IPS-18c (cell line): ENCODE results near the gene ULK3.
A peak's percentile ranks its signal among the peaks of the same experiment; 100 is the strongest.
"Not testable (repeated sequence)": the region's sequence is repeated elsewhere in the genome, so short reads cannot be mapped to it uniquely, and the experiment has no call there.

ENCODE experiments used
- H3K4me3 ChIP-seq: 2 replicates; pipeline ENCODE4 v1.7.0; 2013; ENCODE audit warnings: low read depth, mild to moderate bottlenecking, low read length, moderate library complexity; ENCODE audit not compliant: insufficient read depth
- H3K9me3 ChIP-seq: one replicate; pipeline ENCODE4 v1.6.1; 2013; ENCODE audit warnings: mild to moderate bottlenecking, low read length, moderate library complexity; ENCODE audit not compliant: control insufficient read depth, insufficient read depth

Gene ULK3

GRCh38 chr15:74842581-74843444, at the start of gene ULK3:
TSS of gene ULK3 (minus strand) at chr15:74843156. CDS start at chr15:74843105, 51 bp downstream.
- Histone ChIP-seq H3K4me3 (peak within 1 kb of the TSS; percentile 86), H3K9me3 (no peaks in the 10 kb centered on the region)

- Histone ChIP-seq H3K4me3 (no peak overlapping the region), H3K9me3 (no peaks in the 10 kb centered on the region)
Measured at GRCh38 chr15:74892313-74892712, 49.4 kb upstream of the ULK3 start.

- Histone ChIP-seq H3K9me3 (no peaks in the 10 kb centered on the region), H3K4me3 (no peak overlapping the region)
Measured at GRCh38 chr15:74891469-74891868, 48.5 kb upstream of the ULK3 start.

GRCh38 chr15:74890665-74890960, 47.7 kb upstream of the ULK3 start:
- no peaks in the 10 kb centered on the region for H3K9me3 ChIP-seq
- H3K4me3 ChIP-seq, result peak overlapping the region; percentile 92

GRCh38 chr15:74889883-74890664, 47.1 kb upstream of the ULK3 start, which contains the start of gene MPI:
TSS of gene MPI (plus strand) at chr15:74890042. CDS start at chr15:74890074, 32 bp downstream.
- no peaks in the 10 kb centered on the region for H3K9me3 ChIP-seq
- H3K4me3 ChIP-seq, result peak within 1 kb of the TSS; percentile 92

- no peaks in the 10 kb centered on the region for H3K9me3 ChIP-seq
- H3K4me3 ChIP-seq, result peak overlapping the region; percentile 92
Measured at GRCh38 chr15:74889390-74889882, 46.5 kb upstream of the ULK3 start.

- H3K4me3 ChIP-seq, result no peak overlapping the region
- no peaks in the 10 kb centered on the region for H3K9me3 ChIP-seq
Measured at GRCh38 chr15:74888716-74889115, 45.8 kb upstream of the ULK3 start.

GRCh38 chr15:74887537-74888193, 44.7 kb upstream of the ULK3 start:
- not testable (repeated sequence) for H3K9me3 ChIP-seq, H3K4me3 ChIP-seq

GRCh38 chr15:74885461-74885860, 42.5 kb upstream of the ULK3 start:
- Histone ChIP-seq H3K4me3 (no peak overlapping the region), H3K9me3 (peaks cover 5% of the 10 kb centered on the region)

GRCh38 chr15:74884428-74885223, 41.7 kb upstream of the ULK3 start:
- H3K4me3 ChIP-seq, result no peak overlapping the region
- peaks cover 5% of the 10 kb centered on the region for H3K9me3 ChIP-seq

GRCh38 chr15:74882528-74882927, 39.6 kb upstream of the ULK3 start:
- peaks cover 5% of the 10 kb centered on the region for H3K9me3 ChIP-seq

GRCh38 chr15:74878273-74878672, 35.3 kb upstream of the ULK3 start:
- H3K9me3 ChIP-seq, result peaks cover 5% of the 10 kb centered on the region
- no peak overlapping the region for H3K4me3 ChIP-seq

More at GRCh38 chr15:74882528-74882927, 39.6 kb upstream of the ULK3 start:
- no peak overlapping the region; the same call in 1 of the 2 replicates for H3K4me3 ChIP-seq

GRCh38 chr15:74873756-74874424, 30.9 kb upstream of the ULK3 start:
- no peaks in the 10 kb centered on the region for H3K9me3 ChIP-seq
- H3K4me3 ChIP-seq, result peak overlapping the region; percentile 99

- Histone ChIP-seq H3K4me3 (peak within 1 kb of the TSS; percentile 99), H3K9me3 (peaks cover under 1% of the 10 kb centered on the region)
Measured at GRCh38 chr15:74873036-74873755, 30.2 kb upstream of the ULK3 start, which contains the start of gene SCAMP2. TSS of gene SCAMP2 (minus strand) at chr15:74873365. CDS start at chr15:74873255, 110 bp downstream.

- peaks cover 2% of the 10 kb centered on the region for H3K9me3 ChIP-seq
- H3K4me3 ChIP-seq, result peak overlapping the region; percentile 99
Measured at GRCh38 chr15:74872702-74873035, 29.7 kb upstream of the ULK3 start.
